Trophoblast cell (in vitro differentiated cells and primary cell): ENCODE measurements around the gene GRAP2.

ENCODE experiments used
- DNase-seq, 2 donors: peaks; one replicate each; pipeline ENCODE4 v3.0.0-alpha.2; 2016
- H2AFZ ChIP-seq: 2 replicates; pipeline ENCODE4 v1.6.1; 2013; ENCODE audit warnings: low read length, moderate library complexity, mild to moderate bottlenecking; ENCODE audit not compliant: insufficient read depth, poor library complexity
- H2AK5ac ChIP-seq: 2 replicates; pipeline ENCODE4 v1.6.1; 2013; ENCODE audit warnings: mild to moderate bottlenecking, low read length
- H2BK120ac ChIP-seq: 2 replicates; pipeline ENCODE4 v1.6.1; 2013; ENCODE audit warnings: low read length, mild to moderate bottlenecking, moderate library complexity; ENCODE audit not compliant: insufficient read depth, poor library complexity
- H2BK12ac ChIP-seq: 2 replicates; pipeline ENCODE4 v1.6.1; 2013; ENCODE audit warnings: mild to moderate bottlenecking, low read length, moderate library complexity
- H2BK5ac ChIP-seq: 2 replicates; pipeline ENCODE4 v1.6.1; 2013; ENCODE audit warnings: low read length, low read depth, moderate library complexity, mild to moderate bottlenecking; ENCODE audit not compliant: poor library complexity
- H3K14ac ChIP-seq: 2 replicates; pipeline ENCODE4 v1.6.1; 2013; ENCODE audit warnings: mild to moderate bottlenecking, low read length
- H3K18ac ChIP-seq: 2 replicates; pipeline ENCODE4 v1.6.1; 2013; ENCODE audit warnings: mild to moderate bottlenecking, low read length
- H3K23ac ChIP-seq: 2 replicates; pipeline ENCODE4 v1.6.1; 2013; ENCODE audit warnings: low read length
- H3K27ac ChIP-seq: 2 replicates; pipeline ENCODE4 v1.5.1; 2013; ENCODE audit warnings: low read depth, mild to moderate bottlenecking, inconsistent platforms, low read length, moderate library complexity
- H3K27me3 ChIP-seq: 2 replicates; pipeline ENCODE4 v1.6.1; 2013; ENCODE audit warnings: inconsistent platforms, mild to moderate bottlenecking, low read length, moderate library complexity; ENCODE audit not compliant: insufficient read depth
- H3K36me3 ChIP-seq, 2 experiments: 1 replicate in 1 of 2; 2 replicates in 1 of 2; pipeline ENCODE4 v1.6.1; 2013; ENCODE audit warnings: low read length in 2 of 2, mild to moderate bottlenecking in 2 of 2, moderate library complexity in 1 of 2; ENCODE audit not compliant: insufficient read depth in 2 of 2, control insufficient read depth in 1 of 2
- H3K4ac ChIP-seq: 2 replicates; pipeline ENCODE4 v1.6.1; 2013; ENCODE audit warnings: low read depth, mild to moderate bottlenecking, low read length, moderate library complexity
- H3K4me1 ChIP-seq, 2 experiments: 1 replicate in 1 of 2; 2 replicates in 1 of 2; pipeline ENCODE4 v1.6.1; 2013; ENCODE audit warnings: low read length in 2 of 2, mild to moderate bottlenecking in 2 of 2, moderate library complexity in 1 of 2; ENCODE audit not compliant: insufficient read depth in 2 of 2, control insufficient read depth in 1 of 2
- H3K4me2 ChIP-seq: 2 replicates; pipeline ENCODE4 v1.6.1; 2013; ENCODE audit warnings: inconsistent platforms, mild to moderate bottlenecking, low read length, moderate library complexity
- H3K4me3 ChIP-seq: 2 replicates; pipeline ENCODE4 v1.5.1; 2013; ENCODE audit warnings: mild to moderate bottlenecking, low read depth, low read length, inconsistent platforms
- H3K79me1 ChIP-seq: one replicate; pipeline ENCODE4 v1.6.1; 2013; ENCODE audit warnings: low read length
- H3K79me2 ChIP-seq: 2 replicates; pipeline ENCODE4 v1.6.1; 2013; ENCODE audit warnings: low read length, mild to moderate bottlenecking; ENCODE audit not compliant: control insufficient read depth, insufficient read depth, poor library complexity
- H3K9ac ChIP-seq: 2 replicates; pipeline ENCODE4 v1.6.1; 2013; ENCODE audit warnings: mild to moderate bottlenecking, low read length
- H3K9me3 ChIP-seq: 2 replicates; pipeline ENCODE4 v1.6.1; 2013; ENCODE audit warnings: low read depth, mild to moderate bottlenecking, control low read depth, inconsistent platforms, low read length; ENCODE audit not compliant: insufficient read depth
- H4K12ac ChIP-seq: 2 replicates; pipeline ENCODE4 v1.6.1; 2013; ENCODE audit warnings: low read depth, mild to moderate bottlenecking, low read length, moderate library complexity
- H4K8ac ChIP-seq: 2 replicates; pipeline ENCODE4 v1.6.1; 2013; ENCODE audit warnings: low read depth, mild to moderate bottlenecking, low read length, moderate library complexity
- H4K91ac ChIP-seq: one replicate; pipeline ENCODE4 v1.6.1; 2013; ENCODE audit warnings: low read depth, mild to moderate bottlenecking, low read length, moderate library complexity
- WGBS: extraction: QIAGEN DNeasy Blood & Tissue Kit; methylation state at CpG from one replicate; pipeline ENCODE4 v1.1.7; 2013; ENCODE audit warnings: missing lambda C conversion rate; ENCODE audit not compliant: insufficient read length, insufficient coverage; ENCODE audit errors: extremely low coverage; 5-methylcytosine and 5-hydroxymethylcytosine counted together

The GRAP2 gene

GRCh38 chr22:39917197-39917643, 16.3 kb downstream of the GRAP2 start:
- Histone ChIP-seq H4K12ac (no peak overlapping the region), H3K9me3 (no peaks in the 10 kb centered on the region), H3K14ac (no peak overlapping the region), H3K23ac (no peak overlapping the region), H3K4me1 (no peaks in the 10 kb centered on the region), H2AK5ac (no peak overlapping the region), H3K27ac (no peak overlapping the region), H3K27me3 (no peaks in the 10 kb centered on the region), H2BK120ac (no peak overlapping the region), H3K79me1 (no peaks in the 10 kb centered on the region), H3K9ac (no peak overlapping the region), H3K4me3 (no peak overlapping the region), H2BK5ac (no peak overlapping the region), H3K36me3 (no peaks in the 10 kb centered on the region), H3K79me2 (no peaks in the 10 kb centered on the region), H3K4ac (no peak overlapping the region), H3K4me2 (no peak overlapping the region), H3K18ac (no peak overlapping the region), H2BK12ac (no peak overlapping the region), H4K91ac (no peak overlapping the region), H2AFZ (no peak overlapping the region), H4K8ac (no peak overlapping the region)
- DNase-seq = no peak
- WGBS = no CpG with 5 or more reads among the region's 5 CpGs

GRCh38 chr22:39917776-39918495, 17.1 kb downstream of the GRAP2 start:
- Histone ChIP-seq H3K4me3 (no peak overlapping the region), H2AK5ac (no peak overlapping the region), H3K36me3 (no peaks in the 10 kb centered on the region), H3K9ac (no peak overlapping the region), H3K4me1 (no peaks in the 10 kb centered on the region), H4K8ac (no peak overlapping the region), H3K79me1 (no peaks in the 10 kb centered on the region), H3K4ac (no peak overlapping the region), H3K27me3 (no peaks in the 10 kb centered on the region), H3K4me2 (no peak overlapping the region), H4K12ac (no peak overlapping the region), H3K79me2 (no peaks in the 10 kb centered on the region), H2AFZ (no peak overlapping the region), H2BK12ac (no peak overlapping the region), H2BK5ac (no peak overlapping the region), H2BK120ac (no peak overlapping the region), H4K91ac (no peak overlapping the region), H3K23ac (no peak overlapping the region), H3K9me3 (no peaks in the 10 kb centered on the region), H3K27ac (no peak overlapping the region), H3K18ac (no peak overlapping the region), H3K14ac (no peak overlapping the region)
- DNase-seq = no peak
- WGBS = no CpG with 5 or more reads among the region's 12 CpGs

GRCh38 chr22:39920134-39920743, 19.4 kb downstream of the GRAP2 start:
- no peak overlapping the region for H4K91ac ChIP-seq
- no peak overlapping the region for H2BK120ac ChIP-seq
- H3K4ac ChIP-seq = no peak overlapping the region
- H3K4me1 ChIP-seq = no peaks in the 10 kb centered on the region
- no peak overlapping the region for H3K14ac ChIP-seq
- no peaks in the 10 kb centered on the region for H3K27me3 ChIP-seq
- no peak overlapping the region for H2BK5ac ChIP-seq
- H2BK12ac ChIP-seq = no peak overlapping the region
- H3K79me1 ChIP-seq = no peaks in the 10 kb centered on the region
- H3K36me3 ChIP-seq = no peaks in the 10 kb centered on the region
- H2AFZ ChIP-seq = no peak overlapping the region
- H4K8ac ChIP-seq = no peak overlapping the region
- no peaks in the 10 kb centered on the region for H3K9me3 ChIP-seq
- no peak overlapping the region for H3K27ac ChIP-seq
- H3K4me3 ChIP-seq = no peak overlapping the region
- no peak overlapping the region for H3K9ac ChIP-seq
- no peak overlapping the region for H3K23ac ChIP-seq
- H3K79me2 ChIP-seq = no peaks in the 10 kb centered on the region
- no peak overlapping the region for H4K12ac ChIP-seq
- no peak overlapping the region for H2AK5ac ChIP-seq
- no peak for DNase-seq
- no CpG with 5 or more reads among the region's 8 CpGs for WGBS
- no peak overlapping the region for H3K18ac ChIP-seq
- no peak overlapping the region for H3K4me2 ChIP-seq

- H3K14ac ChIP-seq = no peak overlapping the region
- no peak for DNase-seq
- H3K23ac ChIP-seq = no peak overlapping the region
- H3K79me1 ChIP-seq = no peaks in the 10 kb centered on the region
- no peaks in the 10 kb centered on the region for H3K79me2 ChIP-seq
- H3K27me3 ChIP-seq = no peaks in the 10 kb centered on the region
- WGBS = no CpG with 5 or more reads among the region's 5 CpGs
- H3K27ac ChIP-seq = no peak overlapping the region
- H4K12ac ChIP-seq = no peak overlapping the region
- H3K4ac ChIP-seq = no peak overlapping the region
- H3K4me1 ChIP-seq = no peaks in the 10 kb centered on the region
- no peaks in the 10 kb centered on the region for H3K36me3 ChIP-seq
- H3K18ac ChIP-seq = no peak overlapping the region
- H4K8ac ChIP-seq = no peak overlapping the region
- H2BK120ac ChIP-seq = no peak overlapping the region
- H2AK5ac ChIP-seq = no peak overlapping the region
- H3K9me3 ChIP-seq = no peaks in the 10 kb centered on the region
- no peak overlapping the region for H4K91ac ChIP-seq
- H2AFZ ChIP-seq = no peak overlapping the region
- H3K4me2 ChIP-seq = no peak overlapping the region
- no peak overlapping the region for H3K9ac ChIP-seq
- H3K4me3 ChIP-seq = no peak overlapping the region
- H2BK12ac ChIP-seq = no peak overlapping the region
- no peak overlapping the region for H2BK5ac ChIP-seq
Observed at GRCh38 chr22:39923696-39924095, 22.8 kb downstream of the GRAP2 start.
